Fibroblast of the aortic adventitia (primary cell): ENCODE data around the gene TRPV6. TPM values are rescaled to one million over a fixed set of nuclear protein-coding genes. Genes with fewer than 3 reads are reported as not detected.

Source experiments
- DNase-seq: peaks from one replicate; pipeline ENCODE4 v3.0.0-alpha.2; 2010; ENCODE audit warnings: low read depth
- H3K4me3 ChIP-seq: 2 replicates; pipeline ENCODE4 v1.5.1; 2011; ENCODE audit warnings: low read depth, mild to moderate bottlenecking, control low read depth, low read length, moderate library complexity
- total RNA-seq: library from RNA; depleted of rRNA; stranded (reverse); fragments of >200 nt; gene quantifications from 2 replicates; pipeline ENCODE4 v1.2.3, GENCODE V29; 2012; ENCODE audit warnings: low replicate concordance
- TF ChIP-seq, protein P1 (sequence below): IDR thresholded peaks from 2 replicates; pipeline ENCODE4 v1.5.1; 2011; ENCODE audit warnings: mild to moderate bottlenecking, low read length, control low read depth, inconsistent platforms; ENCODE audit not compliant: insufficient read depth

Gene TRPV6
- total RNA-seq, 1 donor, result not detected

DNA sequence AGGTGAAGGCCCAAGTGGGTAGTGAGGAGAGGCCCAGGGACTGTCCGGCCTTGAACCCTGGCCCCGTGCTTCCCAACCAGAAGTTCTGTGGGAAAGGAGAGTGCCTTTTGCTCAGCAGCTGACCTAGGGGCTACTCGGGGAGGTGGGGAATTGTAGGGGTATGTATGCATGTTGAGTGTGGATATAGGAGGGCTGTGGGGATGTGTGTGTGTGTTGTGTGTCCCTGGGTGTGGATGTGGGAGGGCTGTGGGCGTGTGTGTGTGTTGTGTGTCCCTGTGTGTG, 18.5 kb downstream of the TRPV6 start:
- DNase-seq, result no peak
- H3K4me3 ChIP-seq, result no peak overlapping the region
- TF ChIP-seq, protein P1, sequence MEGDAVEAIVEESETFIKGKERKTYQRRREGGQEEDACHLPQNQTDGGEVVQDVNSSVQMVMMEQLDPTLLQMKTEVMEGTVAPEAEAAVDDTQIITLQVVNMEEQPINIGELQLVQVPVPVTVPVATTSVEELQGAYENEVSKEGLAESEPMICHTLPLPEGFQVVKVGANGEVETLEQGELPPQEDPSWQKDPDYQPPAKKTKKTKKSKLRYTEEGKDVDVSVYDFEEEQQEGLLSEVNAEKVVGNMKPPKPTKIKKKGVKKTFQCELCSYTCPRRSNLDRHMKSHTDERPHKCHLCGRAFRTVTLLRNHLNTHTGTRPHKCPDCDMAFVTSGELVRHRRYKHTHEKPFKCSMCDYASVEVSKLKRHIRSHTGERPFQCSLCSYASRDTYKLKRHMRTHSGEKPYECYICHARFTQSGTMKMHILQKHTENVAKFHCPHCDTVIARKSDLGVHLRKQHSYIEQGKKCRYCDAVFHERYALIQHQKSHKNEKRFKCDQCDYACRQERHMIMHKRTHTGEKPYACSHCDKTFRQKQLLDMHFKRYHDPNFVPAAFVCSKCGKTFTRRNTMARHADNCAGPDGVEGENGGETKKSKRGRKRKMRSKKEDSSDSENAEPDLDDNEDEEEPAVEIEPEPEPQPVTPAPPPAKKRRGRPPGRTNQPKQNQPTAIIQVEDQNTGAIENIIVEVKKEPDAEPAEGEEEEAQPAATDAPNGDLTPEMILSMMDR, result no peak

DNA sequence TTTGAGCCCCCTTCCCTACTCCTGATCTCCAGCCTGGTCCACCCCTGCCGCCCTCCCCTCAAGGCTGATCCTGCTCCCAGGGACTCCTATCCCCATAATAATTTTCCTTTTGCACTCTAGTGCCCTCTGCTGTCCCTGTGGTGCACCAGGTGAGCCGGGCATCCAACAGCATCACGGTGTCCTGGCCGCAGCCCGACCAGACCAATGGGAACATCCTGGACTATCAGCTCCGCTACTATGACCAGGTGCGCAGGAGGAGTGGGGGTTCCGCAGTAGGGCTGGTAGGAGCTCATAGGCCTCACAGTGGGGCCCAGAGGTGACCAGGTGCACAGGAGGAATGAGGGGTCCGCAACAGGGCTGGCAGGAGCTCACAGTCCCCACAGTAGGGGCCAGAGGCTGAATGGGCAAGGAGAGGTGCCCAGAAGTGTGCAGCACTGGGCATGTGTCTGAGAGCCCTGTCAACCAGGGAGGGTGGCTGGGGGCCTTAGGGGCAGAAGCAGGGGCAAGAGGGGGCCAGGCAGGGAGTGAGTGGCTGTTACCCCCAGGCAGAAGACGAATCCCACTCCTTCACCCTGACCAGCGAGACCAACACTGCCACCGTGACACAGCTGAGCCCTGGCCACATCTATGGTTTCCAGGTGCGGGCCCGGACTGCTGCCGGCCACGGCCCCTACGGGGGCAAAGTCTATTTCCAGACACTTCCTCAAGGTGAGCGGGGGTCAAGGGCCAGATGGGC, 19.0 kb downstream of the TRPV6 start:
- TF ChIP-seq, protein P1, result peak; percentile 65
- H3K4me3 ChIP-seq, result no peak overlapping the region
- DNase-seq, result peak; percentile 22

DNA sequence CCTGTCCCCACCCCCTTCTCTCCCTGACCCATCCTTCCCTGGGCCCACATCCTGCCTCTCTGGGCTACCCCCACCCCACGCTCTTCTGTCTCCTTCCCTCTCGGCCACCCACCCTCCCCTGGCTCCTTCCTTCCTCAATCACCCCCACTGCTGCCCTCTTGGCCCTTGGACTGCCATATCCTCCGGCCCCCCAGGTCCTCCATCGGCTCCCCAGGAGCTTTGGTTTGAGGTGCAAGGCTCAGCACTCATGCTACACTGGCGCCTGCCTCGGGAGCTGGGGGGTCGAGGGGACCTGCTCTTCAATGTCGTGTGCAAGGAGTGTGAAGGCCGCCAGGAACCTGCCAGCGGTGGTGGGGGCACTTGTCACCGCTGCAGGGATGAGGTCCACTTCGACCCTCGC, 19.8 kb downstream of the TRPV6 start:
- no peak overlapping the region for H3K4me3 ChIP-seq
- no peak for DNase-seq
- TF ChIP-seq, protein P1, result no peak

DNA sequence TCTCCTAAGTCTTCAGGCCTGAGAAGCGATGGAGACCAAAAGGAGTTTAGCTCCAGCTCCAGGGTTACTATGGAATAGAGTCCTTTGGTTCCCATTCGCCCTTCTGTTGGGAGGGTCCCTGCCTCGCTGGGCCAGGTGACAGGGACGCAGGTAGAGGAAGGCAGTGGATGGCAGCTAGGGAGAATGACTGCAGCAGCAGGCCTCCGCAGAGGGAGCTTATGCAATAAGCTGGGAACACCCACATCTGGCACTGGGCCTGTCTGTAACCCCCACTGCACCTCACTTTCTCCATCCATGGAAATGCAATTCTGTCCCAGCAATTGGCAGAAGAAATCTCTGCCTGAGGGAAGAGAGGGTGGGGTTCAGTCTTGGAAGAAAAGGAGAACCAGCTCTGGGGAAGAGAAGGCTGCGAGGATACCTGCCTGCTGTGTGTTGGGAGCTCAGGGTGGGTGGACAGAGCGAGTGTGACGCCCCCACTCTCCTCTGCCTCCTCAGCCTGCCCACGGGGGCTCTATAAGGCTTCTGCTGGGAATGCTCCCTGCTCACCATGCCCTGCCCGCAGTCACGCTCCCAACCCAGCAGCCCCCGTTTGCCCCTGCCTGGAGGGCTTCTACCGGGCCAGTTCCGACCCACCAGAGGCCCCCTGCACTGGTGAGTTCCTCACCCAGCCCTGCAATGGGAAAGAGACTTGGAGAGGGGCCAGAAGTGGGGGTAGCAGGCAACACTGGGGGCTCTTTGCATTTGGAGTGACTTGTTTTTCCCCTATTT, 20.4 kb downstream of the TRPV6 start:
- TF ChIP-seq, protein P1, result no peak
- no peak for DNase-seq

DNA sequence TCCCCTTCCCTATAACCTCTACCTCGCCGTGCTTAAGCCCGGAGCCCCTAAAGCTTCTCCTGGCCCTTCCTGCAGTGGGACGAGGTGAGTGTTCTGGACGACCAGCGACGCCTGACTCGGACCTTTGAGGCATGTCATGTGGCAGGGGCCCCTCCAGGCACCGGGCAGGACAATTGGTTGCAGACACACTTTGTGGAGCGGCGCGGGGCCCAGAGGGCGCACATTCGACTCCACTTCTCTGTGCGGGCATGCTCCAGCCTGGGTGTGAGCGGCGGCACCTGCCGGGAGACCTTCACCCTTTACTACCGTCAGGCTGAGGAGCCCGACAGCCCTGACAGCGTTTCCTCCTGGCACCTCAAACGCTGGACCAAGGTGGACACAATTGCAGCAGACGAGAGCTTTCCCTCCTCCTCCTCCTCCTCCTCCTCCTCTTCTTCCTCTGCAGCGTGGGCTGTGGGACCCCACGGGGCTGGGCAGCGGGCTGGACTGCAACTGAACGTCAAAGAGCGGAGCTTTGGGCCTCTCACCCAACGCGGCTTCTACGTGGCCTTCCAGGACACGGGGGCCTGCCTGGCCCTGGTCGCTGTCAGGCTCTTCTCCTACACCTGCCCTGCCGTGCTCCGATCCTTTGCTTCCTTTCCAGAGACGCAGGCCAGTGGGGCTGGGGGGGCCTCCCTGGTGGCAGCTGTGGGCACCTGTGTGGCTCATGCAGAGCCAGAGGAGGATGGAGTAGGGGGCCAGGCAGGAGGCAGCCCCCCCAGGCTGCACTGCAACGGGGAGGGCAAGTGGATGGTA, 21.5 kb downstream of the TRPV6 start:
- no peak for DNase-seq
- TF ChIP-seq, protein P1, result no peak
- H3K4me3 ChIP-seq, result no peak overlapping the region

More for the DNA sequence above, 20.4 kb downstream of the TRPV6 start:
- H3K4me3 ChIP-seq, result no peak overlapping the region

DNA sequence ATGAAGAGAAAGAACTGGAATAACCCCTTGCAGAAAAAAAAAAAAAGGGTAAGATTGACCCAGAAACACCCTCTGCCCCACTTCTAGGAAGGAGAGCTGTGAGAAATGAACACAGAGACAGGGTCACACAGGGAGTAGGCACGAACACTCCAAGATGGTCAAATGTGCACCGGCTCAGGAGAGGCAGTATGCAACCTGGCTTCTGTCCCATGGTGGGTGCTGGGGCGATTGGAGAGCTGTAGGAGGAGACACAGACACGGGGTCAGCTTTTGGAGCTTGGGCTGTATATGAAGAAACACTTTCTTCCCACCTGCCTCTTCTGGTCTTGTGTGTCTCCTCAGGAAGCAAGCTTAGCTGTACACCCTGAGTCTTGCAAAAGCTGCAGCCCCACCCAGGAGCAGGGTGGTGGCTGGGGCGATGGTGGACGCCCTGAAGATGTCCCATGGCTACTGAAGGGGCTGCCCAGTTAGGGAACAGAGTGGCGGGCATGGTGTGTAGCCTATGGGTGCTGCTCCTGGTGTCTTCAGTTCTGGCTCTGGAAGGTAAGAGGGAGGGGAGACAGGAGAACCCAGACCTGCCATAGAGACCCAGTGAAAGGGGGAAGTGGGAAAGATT, 22.7 kb downstream of the TRPV6 start:
- H3K4me3 ChIP-seq, result no peak overlapping the region
- no peak for DNase-seq
- TF ChIP-seq, protein P1, result no peak
